Adrenal gland (tissue), 5 donors: ENCODE results near the gene MYO9A.

ENCODE experiments used
- CTCF ChIP-seq, 6 experiments: fragments of 450-650 bp in 4 of 6; fragments of 200-600 bp in 2 of 6; sonication (generic) in 1 of 6; IDR thresholded peaks; 1 replicate in 5 of 6; 2 replicates in 1 of 6; pipeline versions ENCODE4 v1.5.1 to v1.8.0; 2016 to 2021; ENCODE audit warnings: antibody characterized with exemption in 6 of 6, mild to moderate bottlenecking in 2 of 6, moderate library complexity in 1 of 6
- POLR2A ChIP-seq, 2 donors: fragments of 450-650 bp; IDR thresholded peaks; one replicate each; pipeline ENCODE4 v1.6.1; 2017; ENCODE audit warnings: antibody characterized with exemption in 2 of 2, mild to moderate bottlenecking in 2 of 2, moderate library complexity in 1 of 2
- donor health status: DM: no; HTN: no; CAD: no.

GRCh38 chr15:71800835-71801745 lies 316.9 kb downstream of the MYO9A start:
- TF ChIP-seq CTCF (IDR thresholded peaks at IDR 0.05) (peak; percentile 82 to 94 (median 90)), POLR2A (IDR thresholded peaks at IDR 0.05) (no peak)
